ENCODE measurements around the gene PSEN2. TPM values are rescaled to one million over a fixed set of nuclear protein-coding genes. Genes with fewer than 3 reads are reported as not detected.

Gene PSEN2
- total and polyA plus RNA-seq, 9 of the 15 experiments (the other 6 are each of a cell fraction or from before 2014, with no cell fraction given) = 2.3 to 21.5 (median 13.7) TPM

GRCh38 chr1:226827968-226828513 is 42.4 kb upstream of the PSEN2 start (continued):
- TF ChIP-seq ZNF512 (tag; IDR thresholded peaks at IDR 0.05) (no peak), ZNF143 (CRISPR knock-in tag; IDR thresholded peaks at IDR 0.05) (no peak), AFF4 (CRISPR knock-in tag; IDR thresholded peaks at IDR 0.05) (no peak), L3MBTL2 (IDR thresholded peaks at IDR 0.05) (peak; percentile 55), ZNF57 (CRISPR knock-in tag; IDR thresholded peaks at IDR 0.05) (no peak), CHD2 (IDR thresholded peaks at IDR 0.05; ENCODE audit: low read depth, low read length) (no peak), SREBF1 (IDR thresholded peaks at IDR 0.05; ENCODE audit: borderline replicate concordance, low read depth, low read length) (no peak), ATF3 (IDR thresholded peaks at IDR 0.05) (no peak), ATF3 (CRISPR knock-in tag; conservative IDR thresholded peaks at IDR 0.05) (no peak), TSHZ1 (CRISPR knock-in tag; IDR thresholded peaks at IDR 0.05) (no peak), ZNF431 (CRISPR knock-in tag; IDR thresholded peaks at IDR 0.05) (no peak), POLR2H (tag; IDR thresholded peaks at IDR 0.05; ENCODE audit: low read depth) (no peak), PYGO2 (tag; IDR thresholded peaks at IDR 0.05) (no peak)
